Peyer's patch (tissue), 4 donors: ENCODE measurements around the gene CHIA. TPM values are rescaled to one million over a fixed set of nuclear protein-coding genes. Genes with fewer than 3 reads are reported as not detected.
A peak's percentile ranks its signal among the peaks of the same experiment; 100 is the strongest.

Experiments used
- DNase-seq, 3 donors: peaks; one replicate each; pipeline ENCODE4 v3.0.0-alpha.2; 2017 to 2019
- H3K27ac ChIP-seq, 4 donors: fragments of 200-600 bp; sonication (generic); one replicate each; pipeline ENCODE4 v1.5.1; 2016 to 2019
- H3K27me3 ChIP-seq, 2 donors: fragments of 200-600 bp; sonication (generic); one replicate each; pipeline ENCODE4 v1.5.1; 2019
- H3K36me3 ChIP-seq, 3 donors: fragments of 200-600 bp; sonication (generic); one replicate each; pipeline ENCODE4 v1.5.1; 2016 to 2019
- H3K4me1 ChIP-seq, 4 donors: fragments of 200-600 bp; sonication (generic); one replicate each; pipeline ENCODE4 v1.5.1; 2016 to 2019
- H3K4me3 ChIP-seq, 4 donors: fragments of 200-600 bp; sonication (generic); 1 replicate in 3 of 4; 2 replicates in 1 of 4; pipeline ENCODE4 v1.5.1; 2016 to 2019; ENCODE audit warnings: mild to moderate bottlenecking in 1 of 4
- H3K9me3 ChIP-seq, 4 donors: fragments of 200-600 bp; sonication (generic); one replicate each; pipeline ENCODE4 v1.5.1; 2016 to 2019; ENCODE audit warnings: mild to moderate bottlenecking in 1 of 4
- CTCF ChIP-seq, 6 experiments: fragments of 450-650 bp in 4 of 6; fragments of 200-600 bp in 2 of 6; sonication (generic) in 1 of 6; IDR thresholded peaks; one replicate each; pipeline ENCODE4 v1.5.1; 2017 to 2019; ENCODE audit warnings: antibody characterized with exemption in 6 of 6, mild to moderate bottlenecking in 3 of 6, moderate library complexity in 1 of 6
- POLR2A ChIP-seq, 2 donors: fragments of 450-650 bp; IDR thresholded peaks; one replicate each; pipeline ENCODE4 v1.5.1; 2017; ENCODE audit warnings: antibody characterized with exemption in 2 of 2, mild to moderate bottlenecking in 2 of 2, moderate library complexity in 2 of 2
- total RNA-seq, 4 donors: library from RNA; depleted of rRNA; stranded (reverse); fragments of >200 nt; gene quantifications; one replicate each; pipeline ENCODE4 v1.1.0, GENCODE V29; 2016

CHIA gene
- total RNA-seq, 4 donors from 2014 or later: not detected

GRCh38 chr1:111275079-111275478 lies 15.6 kb upstream of the CHIA start:
- Histone ChIP-seq H3K36me3 (no peaks in the 10 kb centered on the region), H3K4me3 (no peak overlapping the region), H3K4me1 (no peaks in the 10 kb centered on the region), H3K9me3 (no peaks in the 10 kb centered on the region), H3K27me3 (peaks cover 0 to 10% of the 10 kb centered on the region in 2 donors), H3K27ac (no peak overlapping the region)
- no peak for TF ChIP-seq CTCF (IDR thresholded peaks at IDR 0.05)
- no peak for TF ChIP-seq POLR2A (IDR thresholded peaks at IDR 0.05)
- DNase-seq: peak in 1 of 3 donors; percentile 49

- H3K27me3 ChIP-seq: peaks cover 0 to 2% of the 10 kb centered on the region in 2 donors
- H3K4me1 ChIP-seq: no peaks in the 10 kb centered on the region
- H3K27ac ChIP-seq: no peak overlapping the region
- H3K4me3 ChIP-seq: no peak overlapping the region
- no peak for TF ChIP-seq CTCF (IDR thresholded peaks at IDR 0.05)
- no peak for TF ChIP-seq POLR2A (IDR thresholded peaks at IDR 0.05)
- no peaks in the 10 kb centered on the region for H3K36me3 ChIP-seq
- no peaks in the 10 kb centered on the region for H3K9me3 ChIP-seq
- DNase-seq: no peak
Measured at GRCh38 chr1:111275780-111276433, 14.7 kb upstream of the CHIA start.

- Histone ChIP-seq H3K4me1 (no peaks in the 10 kb centered on the region), H3K27ac (no peak overlapping the region), H3K27me3 (no peaks in the 10 kb centered on the region), H3K9me3 (no peaks in the 10 kb centered on the region), H3K4me3 (no peak overlapping the region), H3K36me3 (no peaks in the 10 kb centered on the region)
- TF ChIP-seq POLR2A (IDR thresholded peaks at IDR 0.05) (no peak), CTCF (IDR thresholded peaks at IDR 0.05) (no peak)
- DNase-seq: no peak
Measured at GRCh38 chr1:111279144-111279543, 11.5 kb upstream of the CHIA start.

GRCh38 chr1:111280267-111280666 lies 10.4 kb upstream of the CHIA start:
- TF ChIP-seq CTCF (IDR thresholded peaks at IDR 0.05) (no peak), POLR2A (IDR thresholded peaks at IDR 0.05) (no peak)
- no peak overlapping the region for H3K27ac ChIP-seq
- H3K36me3 ChIP-seq: no peaks in the 10 kb centered on the region
- H3K27me3 ChIP-seq: no peaks in the 10 kb centered on the region
- H3K4me3 ChIP-seq: no peak overlapping the region
- DNase-seq: no peak
- no peaks in the 10 kb centered on the region for H3K9me3 ChIP-seq
- no peaks in the 10 kb centered on the region for H3K4me1 ChIP-seq

GRCh38 chr1:111281411-111281810 lies 9.2 kb upstream of the CHIA start:
- Histone ChIP-seq H3K36me3 (no peaks in the 10 kb centered on the region), H3K4me1 (no peaks in the 10 kb centered on the region), H3K9me3 (no peaks in the 10 kb centered on the region)

More at GRCh38 chr1:111281411-111281810, 9.2 kb upstream of the CHIA start:
- Histone ChIP-seq H3K27me3 (no peaks in the 10 kb centered on the region), H3K4me3 (no peak overlapping the region), H3K27ac (no peak overlapping the region)
- no peak for DNase-seq
- TF ChIP-seq POLR2A (IDR thresholded peaks at IDR 0.05): no peak
- no peak for TF ChIP-seq CTCF (IDR thresholded peaks at IDR 0.05)
